NCI-H748 treated with DMSO at 0.1 percent for 48 hours (cell line): Measurements from ENCODE around the gene SNX25.

Experiments
- DNase-seq: peaks from one replicate; lab custom pipeline; 2025; lab: John Stamatoyannopoulos, UW

Gene SNX25

DNA sequence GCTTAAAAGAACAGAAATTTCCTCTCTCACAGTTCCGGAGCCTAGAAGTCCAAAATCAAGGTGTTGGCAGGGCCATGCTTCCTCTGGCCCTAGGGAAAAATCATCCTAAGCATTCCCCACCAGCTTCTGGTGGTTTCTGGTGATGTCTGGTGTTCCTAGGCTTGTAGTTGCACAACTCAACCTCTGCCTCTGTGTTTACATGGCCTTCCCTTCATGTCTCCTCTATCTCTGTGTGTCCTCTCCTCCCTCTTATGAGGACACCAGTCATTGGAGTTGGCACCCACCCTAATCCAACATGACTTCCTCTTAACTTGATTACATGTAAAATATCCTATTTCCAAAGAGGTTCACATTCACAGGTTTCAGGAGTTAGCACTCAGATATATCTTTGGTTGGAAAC lies 170.9 kb downstream of the SNX25 start:
- DNase-seq: no peak

DNA sequence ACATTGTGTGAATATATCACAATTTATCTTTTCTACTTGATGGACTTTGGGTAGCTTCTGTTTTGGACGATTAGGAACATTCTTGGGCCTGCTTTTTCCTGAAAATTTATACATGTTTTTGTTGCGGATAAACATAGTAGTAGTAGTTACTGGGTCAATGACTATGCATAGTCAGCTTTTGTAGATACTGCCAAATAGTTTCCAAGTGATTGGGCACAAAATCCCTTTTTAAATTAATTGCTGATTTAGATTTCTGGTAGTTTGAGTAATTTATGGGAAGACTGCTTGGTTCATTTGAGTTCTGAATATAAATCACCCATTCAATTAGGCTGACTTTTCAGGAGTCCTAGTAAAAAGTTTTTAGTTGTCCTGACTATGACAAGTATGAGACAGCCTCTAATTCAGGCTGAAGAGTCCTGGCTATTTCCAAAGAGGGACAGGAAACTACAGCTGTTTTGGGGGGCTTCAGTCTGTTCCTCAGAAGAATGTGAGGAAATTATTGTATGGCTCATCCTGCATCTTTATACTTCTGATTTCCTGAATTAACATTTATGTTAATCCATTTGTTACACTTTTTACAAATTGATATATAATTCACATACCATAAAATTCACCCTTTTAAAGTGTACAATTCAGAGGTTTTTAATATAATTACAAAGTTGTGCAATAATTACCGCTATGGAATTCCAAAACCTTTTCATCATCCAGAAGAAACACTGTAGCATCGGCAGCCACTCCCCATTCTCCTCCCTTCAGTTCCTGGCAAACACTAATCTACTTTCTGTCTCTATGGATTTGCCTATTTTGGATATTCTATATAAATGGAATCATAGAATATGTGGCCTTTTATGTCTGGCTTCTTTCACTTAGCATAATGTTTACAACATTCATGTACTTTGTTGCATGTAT lies 172.1 kb downstream of the SNX25 start:
- no peak for DNase-seq

DNA sequence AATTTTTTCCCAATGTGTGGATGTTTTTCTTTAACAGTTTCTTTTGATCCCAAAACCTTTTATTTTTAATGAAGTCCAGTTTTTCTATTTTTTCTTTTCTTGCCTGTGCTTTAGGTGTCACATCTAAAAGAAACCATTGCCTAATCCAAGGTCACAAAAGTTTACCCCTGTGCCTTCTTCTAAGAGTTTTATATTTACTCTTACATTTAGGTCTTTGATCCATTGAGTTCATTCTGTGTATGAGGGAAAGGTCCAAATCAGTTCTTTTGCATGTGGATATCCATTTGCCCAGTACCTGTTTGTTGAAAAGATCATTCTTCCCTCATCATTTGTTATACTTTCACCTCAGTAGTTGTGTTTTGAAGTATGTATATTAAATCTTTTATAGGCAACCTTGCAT lies 173.4 kb downstream of the SNX25 start:
- DNase-seq: no peak

DNA sequence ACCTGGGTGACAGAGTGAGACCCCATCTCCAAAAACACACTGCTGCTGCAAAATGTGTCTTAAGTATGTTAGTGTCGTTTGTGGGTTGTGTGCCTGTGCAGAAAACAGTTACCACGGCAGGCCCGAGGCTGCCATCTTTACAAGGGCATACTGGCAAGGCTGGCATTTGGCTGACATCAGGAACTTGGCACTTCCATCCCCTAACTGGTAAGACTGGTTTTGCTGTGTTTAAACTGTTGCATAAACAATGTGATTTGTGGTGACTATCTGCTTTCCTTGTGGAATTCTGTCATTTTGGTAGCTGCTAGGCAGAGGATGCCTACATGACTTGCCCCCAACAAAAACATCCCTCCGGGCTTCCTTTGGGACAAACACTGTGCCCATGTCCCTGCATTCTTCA lies 174.1 kb downstream of the SNX25 start:
- no peak for DNase-seq

DNA sequence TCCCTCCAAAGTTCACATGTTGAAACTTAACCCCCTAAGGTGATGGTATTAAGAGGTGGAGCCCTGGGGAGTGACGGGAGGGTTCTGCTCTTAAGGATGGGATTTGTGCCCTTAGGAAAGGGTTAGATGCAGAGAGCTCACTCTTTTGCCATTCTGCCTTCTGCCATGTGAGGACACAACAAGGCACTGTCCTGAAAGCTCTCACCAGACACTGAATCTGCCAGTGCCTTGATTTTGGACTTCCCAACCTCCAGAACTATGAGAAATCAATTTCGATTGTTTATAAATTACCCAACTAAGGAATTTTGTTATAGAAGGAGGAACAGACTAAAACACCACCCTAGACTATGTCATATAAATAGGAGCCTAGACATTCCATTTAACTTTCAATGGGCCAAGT lies 174.7 kb downstream of the SNX25 start:
- no peak for DNase-seq

DNA sequence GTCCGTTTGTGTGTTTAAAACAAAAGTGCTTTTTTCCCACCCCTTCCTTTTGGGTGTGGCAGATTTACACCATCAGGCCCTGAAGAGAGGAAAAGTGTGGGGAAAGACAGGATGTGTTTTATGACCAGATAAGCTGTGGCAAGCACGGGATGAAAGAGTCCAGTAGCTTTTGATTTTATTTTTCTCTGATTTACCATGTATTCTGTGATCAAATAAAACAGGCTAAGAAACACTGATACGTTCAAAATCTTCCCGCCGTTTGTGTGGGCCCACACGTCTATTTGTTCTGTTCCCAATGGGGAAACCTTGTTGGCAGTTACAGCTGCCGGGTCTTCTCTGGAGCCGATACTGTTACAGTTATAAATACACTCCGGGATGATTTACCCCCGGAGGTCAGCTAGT lies 175.5 kb downstream of the SNX25 start:
- peak; percentile 61 for DNase-seq

DNA sequence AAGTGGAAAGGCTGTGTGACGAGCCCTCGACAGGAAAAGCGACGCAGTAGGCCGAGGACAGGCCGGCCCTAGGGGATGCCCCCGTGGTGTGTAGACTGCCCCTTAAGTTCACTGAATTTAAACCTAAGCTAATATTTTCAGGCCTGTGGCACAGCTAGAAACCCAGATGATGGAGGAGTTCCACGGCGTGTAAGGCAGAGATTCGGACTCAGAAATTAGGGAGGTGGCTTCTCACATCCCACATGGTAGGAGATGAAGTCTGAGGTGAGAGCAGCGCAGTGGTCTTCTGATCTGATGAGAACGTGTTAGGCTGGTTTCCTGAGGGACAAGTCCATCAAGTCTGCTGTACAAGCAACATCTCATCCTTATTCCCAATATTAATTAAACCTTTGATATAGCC lies 178.6 kb downstream of the SNX25 start:
- no peak for DNase-seq

DNA sequence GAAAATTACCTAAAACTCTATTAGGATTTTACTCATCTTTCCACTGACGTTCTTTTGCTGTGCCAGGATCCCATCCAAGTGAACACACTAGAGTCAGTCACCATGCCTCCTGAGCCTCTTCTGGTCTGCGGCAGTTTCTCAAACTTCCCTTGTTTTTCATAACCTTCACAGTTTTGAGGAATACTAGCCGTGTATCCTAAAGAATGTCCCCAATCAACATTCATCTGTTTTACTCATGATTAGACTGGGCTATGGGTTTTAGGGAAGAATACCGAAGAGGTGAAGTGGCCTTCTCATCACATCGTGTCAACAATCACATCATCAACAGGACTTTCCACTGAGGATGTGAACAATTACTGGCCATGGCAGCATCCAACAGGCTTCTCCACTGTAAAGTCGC lies 181.5 kb downstream of the SNX25 start:
- no peak for DNase-seq

DNA sequence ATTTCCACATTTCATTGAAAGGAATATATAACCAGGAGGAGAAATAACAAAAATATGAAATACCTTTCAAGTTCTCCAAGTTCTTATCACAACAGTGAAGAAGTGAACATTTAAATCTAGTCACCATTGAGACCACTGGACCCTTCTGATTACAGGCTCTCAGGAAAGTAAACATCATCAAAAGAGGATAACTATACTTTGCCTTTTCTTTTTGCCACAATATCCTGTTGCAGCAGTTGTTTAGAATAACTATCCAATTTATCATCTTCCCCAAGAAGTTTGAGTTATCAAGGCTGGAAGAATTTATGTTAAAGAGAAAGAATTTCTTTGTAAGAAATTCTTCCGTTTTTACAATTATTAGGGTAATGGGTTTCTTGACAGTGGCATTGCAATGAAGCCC lies 182.8 kb downstream of the SNX25 start:
- no peak for DNase-seq

DNA sequence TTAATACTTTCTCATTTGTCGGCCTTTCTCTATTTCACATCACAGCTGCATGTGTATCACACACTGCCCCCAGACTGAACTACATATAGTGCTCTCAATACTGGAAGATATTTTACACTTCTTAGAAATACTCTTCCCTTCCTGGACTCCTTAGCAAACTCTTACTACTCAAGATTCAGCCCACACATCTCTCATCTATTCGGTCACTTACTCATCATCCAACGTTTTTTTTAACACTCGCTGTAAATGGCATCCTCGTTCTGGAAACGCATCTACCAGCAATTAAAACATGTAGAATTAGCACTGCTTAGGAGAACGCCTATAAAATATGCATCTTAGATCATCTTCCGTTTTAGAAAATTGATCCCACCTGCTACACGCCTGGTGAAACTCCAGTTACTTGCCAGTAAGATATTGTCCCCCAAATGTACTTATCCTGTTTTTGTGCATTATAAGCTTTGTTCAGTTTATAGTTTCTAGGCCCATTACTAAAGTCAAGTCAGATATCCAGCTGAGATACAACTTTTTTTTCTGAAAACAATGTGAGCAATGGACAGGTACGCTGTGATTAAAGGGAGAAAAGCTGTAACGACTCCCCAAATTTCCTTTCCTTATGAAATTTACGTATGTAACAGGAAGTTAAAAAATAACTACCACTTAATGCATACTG lies 185.3 kb downstream of the SNX25 start:
- no peak for DNase-seq

DNA sequence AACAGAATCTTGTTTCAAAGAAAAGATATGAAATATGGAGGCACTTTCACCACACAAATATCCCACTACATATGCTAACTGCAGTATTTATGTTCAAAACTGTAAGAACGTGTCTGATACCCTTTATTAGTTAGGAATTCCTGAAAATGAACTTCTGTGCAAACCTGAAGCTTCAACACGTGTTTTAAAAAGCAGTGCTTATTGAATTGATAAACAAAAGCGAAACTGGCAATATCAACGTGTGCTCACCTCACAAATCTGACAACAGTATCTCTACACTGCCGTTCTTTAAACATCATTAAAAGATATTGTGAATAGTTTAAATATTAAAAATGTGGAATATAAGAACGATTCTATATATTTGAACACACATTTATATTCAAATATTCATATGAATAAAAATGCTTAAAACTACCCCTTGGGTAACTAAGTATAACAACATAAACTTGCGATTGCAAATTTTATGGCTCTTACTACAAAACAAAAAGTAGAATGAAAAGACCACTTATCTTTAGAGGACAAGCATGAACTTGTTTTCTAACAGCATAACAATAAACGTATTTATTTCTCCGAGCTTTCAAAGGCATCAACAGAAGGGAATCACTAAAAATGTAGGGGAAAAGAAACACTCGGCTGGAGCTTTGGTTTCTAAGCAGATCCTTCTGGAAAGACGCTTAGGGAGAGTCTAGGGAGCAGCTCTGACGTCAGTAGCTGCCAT lies 186.0 kb downstream of the SNX25 start, which contains the start of gene LRP2BP:
TSS of gene LRP2BP (minus strand) at position 687 of the 718 bp plus-strand sequence. CDS start 17,738 bp downstream, outside the sequence.
- peak; percentile 68 for DNase-seq

DNA sequence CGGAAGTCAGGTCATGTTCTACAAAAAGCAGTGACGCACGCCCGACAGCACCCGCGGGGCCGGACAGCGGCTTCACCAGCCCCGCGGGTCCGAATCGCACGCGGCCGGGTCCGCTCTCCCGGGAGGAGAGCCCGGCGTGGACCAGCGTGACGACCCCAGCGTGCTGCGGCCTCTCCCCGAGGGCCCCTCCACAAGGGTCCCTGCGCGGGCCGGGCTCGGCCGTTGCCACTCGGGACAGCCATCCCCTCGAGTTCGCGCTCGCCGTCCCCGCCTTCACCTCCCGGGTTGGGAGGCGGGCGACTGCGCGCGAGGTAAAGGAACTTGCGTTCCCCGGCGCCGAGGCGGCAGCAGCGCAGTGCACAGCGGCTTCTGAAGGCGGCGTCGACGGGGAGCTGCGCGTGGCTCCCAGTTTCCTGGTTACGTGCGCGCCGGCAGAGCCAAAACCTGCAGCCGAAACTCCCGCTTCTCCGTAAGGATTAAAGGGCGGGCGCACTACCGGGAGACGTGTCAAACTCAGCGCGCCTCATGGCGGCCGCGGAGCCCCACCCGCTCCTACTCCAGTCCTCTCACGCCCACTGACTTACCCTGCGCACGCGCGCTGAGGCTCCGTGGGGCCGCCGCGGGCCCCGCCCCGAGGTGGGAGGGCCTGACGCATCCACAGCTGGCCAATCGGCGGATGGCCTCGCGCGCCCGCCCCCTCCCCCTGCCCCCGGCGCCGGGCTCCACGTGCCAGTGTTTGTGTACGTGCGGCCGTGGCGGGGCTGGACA lies 186.7 kb downstream of the SNX25 start:
- peak; percentile 90 for DNase-seq

DNA sequence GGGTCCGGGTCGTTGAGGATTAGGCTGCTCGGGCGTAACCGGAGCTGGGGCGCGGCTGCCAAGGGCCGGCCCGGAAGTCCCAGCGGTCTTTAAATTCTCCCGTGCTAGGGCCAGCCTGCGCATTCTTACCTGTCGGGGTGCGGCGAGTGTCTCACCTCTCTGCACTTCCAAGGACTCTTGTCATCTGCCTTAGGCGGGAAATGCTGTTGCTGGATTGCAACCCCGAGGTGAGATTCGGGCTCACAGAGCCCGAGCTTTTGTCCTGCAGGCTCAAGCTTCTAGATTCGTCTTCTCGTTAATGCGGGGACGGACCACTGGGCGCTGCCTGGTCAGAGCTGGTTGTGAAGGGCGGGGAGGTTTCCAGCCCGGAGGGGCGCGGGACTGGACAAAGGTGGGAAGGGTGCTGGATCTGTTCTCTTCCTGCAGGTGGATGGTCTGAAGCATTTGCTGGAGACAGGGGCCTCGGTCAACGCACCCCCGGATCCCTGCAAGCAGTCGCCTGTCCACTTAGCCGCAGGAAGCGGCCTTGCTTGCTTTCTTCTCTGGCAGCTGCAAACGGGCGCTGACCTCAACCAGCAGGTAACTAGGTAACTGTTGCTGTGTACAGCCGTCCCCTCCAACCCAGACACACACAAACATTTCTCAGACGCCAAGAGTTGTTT lies 187.5 kb downstream of the SNX25 start, which contains the start of gene ANKRD37:
TSS of gene ANKRD37 (plus strand) at position 118 of the 662 bp plus-strand sequence. CDS start at position 201, 83 bp downstream.
- peak; percentile 52 for DNase-seq

DNA sequence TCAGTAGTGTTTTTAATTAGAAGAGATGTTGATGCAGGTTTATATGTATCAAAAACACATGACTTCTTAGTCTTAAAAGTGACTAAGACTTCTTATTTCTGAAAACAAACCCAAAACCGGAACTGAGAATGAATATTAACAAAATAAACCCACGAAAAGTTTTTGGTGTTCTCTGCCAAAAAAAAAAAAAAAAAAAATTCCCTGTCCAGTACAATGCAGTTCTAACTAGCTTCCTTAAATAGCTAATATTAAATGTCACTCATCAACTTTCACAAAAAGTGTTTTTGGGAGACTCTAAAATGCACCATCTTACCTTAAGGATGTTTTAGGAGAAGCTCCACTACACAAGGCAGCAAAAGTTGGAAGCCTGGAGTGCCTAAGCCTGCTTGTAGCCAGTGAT lies 189.2 kb downstream of the SNX25 start:
- DNase-seq: no peak

DNA sequence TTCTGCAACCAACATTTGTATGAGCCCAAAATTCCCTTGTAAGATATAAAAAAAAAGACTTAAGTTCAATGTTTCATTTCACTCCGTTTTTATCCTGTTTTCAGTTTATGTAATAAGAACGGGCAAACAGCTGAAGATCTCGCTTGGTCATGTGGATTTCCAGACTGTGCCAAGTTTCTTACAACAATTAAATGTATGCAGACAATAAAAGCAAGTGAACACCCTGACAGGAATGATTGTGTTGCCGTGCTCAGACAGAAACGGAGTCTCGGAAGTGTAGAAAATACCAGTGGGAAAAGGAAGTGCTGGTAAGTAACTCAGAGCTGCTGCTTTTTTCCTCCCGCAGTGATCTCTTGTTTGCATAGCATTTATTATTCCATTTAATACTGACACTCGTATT lies 190.1 kb downstream of the SNX25 start:
- peak; percentile 39 for DNase-seq

DNA sequence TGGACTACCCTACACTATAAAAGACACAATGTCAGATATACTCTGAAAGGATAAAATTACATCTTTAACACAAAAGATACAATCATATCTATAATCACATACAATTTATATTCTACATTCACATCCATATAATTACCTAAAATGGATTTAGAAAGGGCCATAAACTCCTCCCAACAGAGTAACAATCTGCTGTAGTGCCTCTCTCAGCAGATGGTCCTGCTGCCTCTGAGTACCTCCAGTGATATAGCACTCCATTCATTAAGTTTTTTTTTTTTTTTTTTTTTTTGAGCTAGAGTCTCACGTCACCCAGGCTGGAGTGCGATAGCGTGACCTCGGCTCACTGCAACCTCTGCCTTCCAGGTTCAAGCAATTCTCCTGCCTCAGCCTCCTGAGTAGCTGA lies 194.6 kb downstream of the SNX25 start:
- DNase-seq: no peak

DNA sequence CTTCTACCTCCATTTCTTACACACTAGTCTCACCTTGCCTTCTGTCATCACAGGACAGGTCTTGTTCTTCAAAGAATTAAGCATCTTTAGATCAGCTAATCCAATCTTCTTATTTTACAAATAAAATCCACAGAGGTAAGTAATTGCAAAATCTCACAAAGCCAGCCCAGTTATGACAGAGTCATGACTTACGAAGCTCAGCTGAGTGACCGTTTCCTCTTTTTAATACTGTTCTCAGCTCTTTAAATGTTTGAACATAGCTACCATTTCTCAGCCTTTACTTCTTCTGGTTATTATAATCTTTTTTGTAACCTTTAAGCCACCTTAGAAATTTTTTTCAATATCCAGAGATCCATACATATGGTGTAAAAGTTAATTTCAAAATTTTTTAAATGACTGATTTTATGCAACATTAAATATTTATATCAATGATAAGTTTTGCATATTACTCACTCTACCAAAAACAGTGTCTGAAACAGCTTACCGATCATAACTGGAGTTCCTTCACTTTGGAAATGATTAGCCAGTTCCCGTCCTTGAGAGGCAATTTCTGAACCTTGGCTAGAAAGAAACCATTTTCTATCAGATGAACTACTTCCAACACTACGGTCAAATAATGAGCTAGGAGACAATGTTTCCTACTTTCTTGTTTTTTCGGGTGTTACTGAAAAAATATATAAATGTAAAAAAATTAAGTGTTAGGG lies 196.1 kb downstream of the SNX25 start:
- no peak for DNase-seq

DNA sequence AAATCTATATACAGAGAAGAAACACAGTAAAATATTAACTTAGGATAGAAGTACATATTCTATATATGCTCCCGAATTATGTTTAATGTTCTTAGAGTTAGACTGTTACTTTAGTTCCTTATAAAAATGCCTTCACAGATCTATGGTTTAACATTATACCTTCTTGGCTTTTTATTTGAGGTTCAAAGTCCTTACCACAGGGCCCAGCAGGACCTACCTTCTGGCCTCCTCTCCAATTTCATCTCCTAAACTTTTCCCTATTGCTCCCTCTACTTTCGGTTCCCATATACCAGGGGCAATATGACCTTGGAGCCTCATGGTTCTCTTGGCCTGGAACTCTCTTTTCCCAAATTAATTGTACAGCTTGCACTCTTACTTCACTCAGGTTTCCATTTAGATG lies 199.0 kb downstream of the SNX25 start:
- no peak for DNase-seq

DNA sequence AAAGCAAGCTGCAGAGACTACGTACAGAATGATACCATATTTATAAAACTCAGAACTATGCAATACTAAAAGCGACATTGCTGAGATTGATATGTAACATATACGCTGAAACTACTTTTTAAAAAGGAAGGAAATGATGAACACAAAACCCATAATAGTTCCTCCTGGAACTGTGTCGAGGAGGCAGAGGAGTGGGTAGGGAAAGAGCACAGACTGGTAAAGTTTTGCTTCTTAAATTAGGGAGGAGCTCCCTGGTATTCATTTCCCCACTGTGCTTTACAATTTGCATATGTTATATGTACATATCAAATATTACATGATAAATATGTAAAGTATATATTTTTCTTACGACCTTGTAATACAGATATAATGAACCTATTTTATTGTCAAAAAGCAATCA lies 202.5 kb downstream of the SNX25 start:
- no peak for DNase-seq

DNA sequence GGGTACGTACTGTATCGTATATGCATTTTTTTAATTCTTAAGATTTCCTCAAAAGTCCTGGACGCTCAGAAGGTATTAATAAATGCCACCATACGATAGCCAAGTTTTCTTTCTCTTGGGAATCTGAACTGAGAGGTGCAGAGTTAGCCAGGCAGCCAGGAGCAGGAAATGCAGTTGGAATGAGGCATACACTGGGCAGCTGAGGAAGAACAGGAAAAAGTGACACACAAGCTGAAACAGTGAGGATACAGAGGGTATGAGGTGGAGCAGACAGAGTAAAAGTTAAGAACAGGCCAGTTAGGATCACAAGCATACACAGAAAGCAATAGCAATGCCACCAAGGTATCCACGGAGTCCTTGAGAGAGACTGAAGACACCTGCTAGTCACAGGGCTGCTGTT lies 203.0 kb downstream of the SNX25 start:
- no peak for DNase-seq
